ENCODE results near the gene SMYD5.
"Not testable (repeated sequence)": the region's sequence is repeated elsewhere in the genome, so short reads cannot be mapped to it uniquely, and the experiment has no call there.

SMYD5 gene

GRCh38 chr2:73214120-73215035 is at the start of gene SMYD5:
Gene SMYD5 (plus strand): TSS chr2:73214245. CDS start chr2:73214267, 22 bp downstream.
- Histone ChIP-seq H3K4me1 (ENCODE audit: control insufficient read depth in 1 of 2, insufficient read depth in 2 of 2, low read length in 2 of 2) (peaks cover 0 to 7% of the 10 kb centered on the region in 2 donors), H3K27ac (ENCODE audit: low read length) (peak within 1 kb of the TSS; percentile 34), H3K4me3 (ENCODE audit: low read depth in 1 of 2, low read length in 2 of 2) (peak within 1 kb of the TSS; percentile 81 to 88), H3K27me3 (ENCODE audit: low read depth, low read length) (no peaks in the 10 kb centered on the region), H3K9me3 (ENCODE audit: control insufficient read depth in 1 of 2, low read length in 2 of 2) (no peaks in the 10 kb centered on the region), H3K36me3 (ENCODE audit: control insufficient read depth in 1 of 2, insufficient read depth in 2 of 2, low read length in 2 of 2) (peaks cover 0 to 7% of the 10 kb centered on the region in 2 donors)

GRCh38 chr2:73165978-73166377 is 48.1 kb upstream of the SMYD5 start:
- not testable (repeated sequence) for H3K36me3 ChIP-seq (ENCODE audit: control insufficient read depth in 1 of 2, insufficient read depth in 2 of 2, low read length in 2 of 2); H3K4me3 ChIP-seq (ENCODE audit: low read depth in 1 of 2, low read length in 2 of 2); H3K27ac ChIP-seq (ENCODE audit: low read length); H3K4me1 ChIP-seq (ENCODE audit: control insufficient read depth in 1 of 2, insufficient read depth in 2 of 2, low read length in 2 of 2); H3K9me3 ChIP-seq (ENCODE audit: control insufficient read depth in 1 of 2, low read length in 2 of 2); H3K27me3 ChIP-seq (ENCODE audit: low read depth, low read length)

- H3K27me3 ChIP-seq (ENCODE audit: low read depth, low read length); H3K4me1 ChIP-seq (ENCODE audit: control insufficient read depth in 1 of 2, insufficient read depth in 2 of 2, low read length in 2 of 2); H3K36me3 ChIP-seq (ENCODE audit: control insufficient read depth in 1 of 2, insufficient read depth in 2 of 2, low read length in 2 of 2); H3K9me3 ChIP-seq (ENCODE audit: control insufficient read depth in 1 of 2, low read length in 2 of 2); H3K27ac ChIP-seq (ENCODE audit: low read length); H3K4me3 ChIP-seq (ENCODE audit: low read depth in 1 of 2, low read length in 2 of 2): not testable (repeated sequence)
Observed at GRCh38 chr2:73166813-73167212, 47.2 kb upstream of the SMYD5 start.

GRCh38 chr2:73168348-73168747 is 45.7 kb upstream of the SMYD5 start:
- not testable (repeated sequence) for H3K4me3 ChIP-seq (ENCODE audit: low read depth in 1 of 2, low read length in 2 of 2); H3K27me3 ChIP-seq (ENCODE audit: low read depth, low read length); H3K4me1 ChIP-seq (ENCODE audit: control insufficient read depth in 1 of 2, insufficient read depth in 2 of 2, low read length in 2 of 2); H3K27ac ChIP-seq (ENCODE audit: low read length); H3K36me3 ChIP-seq (ENCODE audit: control insufficient read depth in 1 of 2, insufficient read depth in 2 of 2, low read length in 2 of 2); H3K9me3 ChIP-seq (ENCODE audit: control insufficient read depth in 1 of 2, low read length in 2 of 2)

GRCh38 chr2:73170341-73170740 is 43.7 kb upstream of the SMYD5 start:
- H3K27me3 ChIP-seq (ENCODE audit: low read depth, low read length), result peaks cover 17% of the 10 kb centered on the region
- not testable (repeated sequence) for H3K4me3 ChIP-seq (ENCODE audit: low read depth in 1 of 2, low read length in 2 of 2); H3K27ac ChIP-seq (ENCODE audit: low read length); H3K4me1 ChIP-seq (ENCODE audit: control insufficient read depth in 1 of 2, insufficient read depth in 2 of 2, low read length in 2 of 2); H3K9me3 ChIP-seq (ENCODE audit: control insufficient read depth in 1 of 2, low read length in 2 of 2); H3K36me3 ChIP-seq (ENCODE audit: control insufficient read depth in 1 of 2, insufficient read depth in 2 of 2, low read length in 2 of 2)

GRCh38 chr2:73172963-73173362 is 41.1 kb upstream of the SMYD5 start:
- no peaks in the 10 kb centered on the region for H3K36me3 ChIP-seq (ENCODE audit: control insufficient read depth in 1 of 2, insufficient read depth in 2 of 2, low read length in 2 of 2)
- H3K9me3 ChIP-seq (ENCODE audit: control insufficient read depth in 1 of 2, low read length in 2 of 2), result no peaks in the 10 kb centered on the region
- peaks cover 33% of the 10 kb centered on the region for H3K27me3 ChIP-seq (ENCODE audit: low read depth, low read length)
- H3K4me1 ChIP-seq (ENCODE audit: control insufficient read depth in 1 of 2, insufficient read depth in 2 of 2, low read length in 2 of 2), result peaks cover 7 to 23% of the 10 kb centered on the region in 2 donors
- H3K27ac ChIP-seq (ENCODE audit: low read length), result no peak overlapping the region
- H3K4me3 ChIP-seq (ENCODE audit: low read depth in 1 of 2, low read length in 2 of 2), result no peak overlapping the region

GRCh38 chr2:73173781-73174180 is 40.3 kb upstream of the SMYD5 start:
- Histone ChIP-seq H3K9me3 (ENCODE audit: control insufficient read depth in 1 of 2, low read length in 2 of 2) (no peaks in the 10 kb centered on the region), H3K27me3 (ENCODE audit: low read depth, low read length) (peaks cover 33% of the 10 kb centered on the region), H3K27ac (ENCODE audit: low read length) (no peak overlapping the region), H3K4me1 (ENCODE audit: control insufficient read depth in 1 of 2, insufficient read depth in 2 of 2, low read length in 2 of 2) (peaks cover 7 to 25% of the 10 kb centered on the region in 2 donors), H3K36me3 (ENCODE audit: control insufficient read depth in 1 of 2, insufficient read depth in 2 of 2, low read length in 2 of 2) (no peaks in the 10 kb centered on the region), H3K4me3 (ENCODE audit: low read depth in 1 of 2, low read length in 2 of 2) (no peak overlapping the region)

GRCh38 chr2:73174244-73174643 is 39.8 kb upstream of the SMYD5 start:
- H3K27me3 ChIP-seq (ENCODE audit: low read depth, low read length), result peaks cover 33% of the 10 kb centered on the region

GRCh38 chr2:73174941-73175662 is 38.9 kb upstream of the SMYD5 start:
- no peaks in the 10 kb centered on the region for H3K36me3 ChIP-seq (ENCODE audit: control insufficient read depth in 1 of 2, insufficient read depth in 2 of 2, low read length in 2 of 2)
- no peak overlapping the region for H3K27ac ChIP-seq (ENCODE audit: low read length)
- H3K9me3 ChIP-seq (ENCODE audit: control insufficient read depth in 1 of 2, low read length in 2 of 2), result no peaks in the 10 kb centered on the region
- H3K4me1 ChIP-seq (ENCODE audit: control insufficient read depth in 1 of 2, insufficient read depth in 2 of 2, low read length in 2 of 2), result peaks cover 7 to 25% of the 10 kb centered on the region in 2 donors
- peaks cover 39% of the 10 kb centered on the region for H3K27me3 ChIP-seq (ENCODE audit: low read depth, low read length)
- peak overlapping the region in 1 of 2 donors; percentile 63 for H3K4me3 ChIP-seq (ENCODE audit: low read depth in 1 of 2, low read length in 2 of 2)

More at GRCh38 chr2:73174244-73174643, 39.8 kb upstream of the SMYD5 start:
- Histone ChIP-seq H3K9me3 (ENCODE audit: control insufficient read depth in 1 of 2, low read length in 2 of 2) (no peaks in the 10 kb centered on the region), H3K27ac (ENCODE audit: low read length) (no peak overlapping the region), H3K4me1 (ENCODE audit: control insufficient read depth in 1 of 2, insufficient read depth in 2 of 2, low read length in 2 of 2) (peaks cover 7 to 25% of the 10 kb centered on the region in 2 donors), H3K4me3 (ENCODE audit: low read depth in 1 of 2, low read length in 2 of 2) (no peak overlapping the region), H3K36me3 (ENCODE audit: control insufficient read depth in 1 of 2, insufficient read depth in 2 of 2, low read length in 2 of 2) (no peaks in the 10 kb centered on the region)

- no peak overlapping the region for H3K27ac ChIP-seq (ENCODE audit: low read length)
- peak overlapping the region; percentile 33 to 63 for H3K4me3 ChIP-seq (ENCODE audit: low read depth in 1 of 2, low read length in 2 of 2)
- peaks cover 7 to 25% of the 10 kb centered on the region in 2 donors for H3K4me1 ChIP-seq (ENCODE audit: control insufficient read depth in 1 of 2, insufficient read depth in 2 of 2, low read length in 2 of 2)
- H3K27me3 ChIP-seq (ENCODE audit: low read depth, low read length), result peaks cover 39% of the 10 kb centered on the region
- no peaks in the 10 kb centered on the region for H3K9me3 ChIP-seq (ENCODE audit: control insufficient read depth in 1 of 2, low read length in 2 of 2)
- H3K36me3 ChIP-seq (ENCODE audit: control insufficient read depth in 1 of 2, insufficient read depth in 2 of 2, low read length in 2 of 2), result no peaks in the 10 kb centered on the region
Observed at GRCh38 chr2:73175663-73176204, 38.3 kb upstream of the SMYD5 start.

GRCh38 chr2:73176205-73176880 is 37.7 kb upstream of the SMYD5 start:
- Histone ChIP-seq H3K9me3 (ENCODE audit: control insufficient read depth in 1 of 2, low read length in 2 of 2) (no peaks in the 10 kb centered on the region), H3K4me1 (ENCODE audit: control insufficient read depth in 1 of 2, insufficient read depth in 2 of 2, low read length in 2 of 2) (peaks cover 7 to 25% of the 10 kb centered on the region in 2 donors), H3K36me3 (ENCODE audit: control insufficient read depth in 1 of 2, insufficient read depth in 2 of 2, low read length in 2 of 2) (no peaks in the 10 kb centered on the region), H3K27ac (ENCODE audit: low read length) (peak overlapping the region; percentile 58), H3K27me3 (ENCODE audit: low read depth, low read length) (peaks cover 39% of the 10 kb centered on the region), H3K4me3 (ENCODE audit: low read depth in 1 of 2, low read length in 2 of 2) (peak overlapping the region; percentile 60 to 63)

Measured in muscle layer of duodenum (tissue), 2 donors.